Neural cell (in vitro differentiated cells): ENCODE measurements around the gene ADD1. TPM values are rescaled to one million over a fixed set of nuclear protein-coding genes. Genes with fewer than 3 reads are reported as not detected.

ENCODE experiments used
- H2AFZ ChIP-seq: fragments of 200-600, 300-800 bp; sonication (generic), shearing (Covaris generic); 2 replicates; pipeline ENCODE4 v1.6.0; 2014; ENCODE audit warnings: low read depth, mild to moderate bottlenecking, antibody characterized with exemption, low read length, moderate library complexity
- H3F3A ChIP-seq: fragments of 200-600 bp; shearing (Covaris generic); 2 replicates; pipeline ENCODE4 v1.6.1; 2016; ENCODE audit warnings: mild to moderate bottlenecking, moderate library complexity, mixed read lengths, antibody characterized with exemption, low read length; ENCODE audit not compliant: insufficient read depth, poor library complexity, severe bottlenecking
- H3K27ac ChIP-seq: fragments of 200-600, 300-800 bp; sonication (generic), shearing (Covaris generic); 2 replicates; pipeline ENCODE4 v1.5.1; 2014; ENCODE audit warnings: mild to moderate bottlenecking, low read length, moderate library complexity
- H3K27me3 ChIP-seq: fragments of 300-800, 200-600 bp; sonication (generic), shearing (Covaris generic); 2 replicates; pipeline ENCODE4 v1.6.0; 2014; ENCODE audit warnings: mild to moderate bottlenecking, low read depth, low read length, moderate library complexity; ENCODE audit not compliant: insufficient read depth
- H3K36me3 ChIP-seq: fragments of 300-800, 200-600 bp; sonication (generic), shearing (Covaris generic); 2 replicates; pipeline ENCODE4 v1.5.1; 2014; ENCODE audit warnings: mild to moderate bottlenecking, antibody characterized with exemption, low read length, moderate library complexity; ENCODE audit not compliant: insufficient read depth
- H3K4me2 ChIP-seq: fragments of 300-800, 200-600 bp; sonication (generic), shearing (Covaris generic); 2 replicates; pipeline ENCODE4 v1.6.0; 2014; ENCODE audit warnings: mild to moderate bottlenecking, low read length
- H3K4me3 ChIP-seq: fragments of 300-800, 200-600 bp; sonication (generic), shearing (Covaris generic); 2 replicates; pipeline ENCODE4 v1.5.1; 2014; ENCODE audit warnings: mild to moderate bottlenecking, low read length, moderate library complexity
- H3K79me2 ChIP-seq: fragments of 200-600 bp; shearing (Covaris generic); replicated peaks from 2 replicates; pipeline ENCODE4 v1.6.0; 2014; ENCODE audit warnings: mild to moderate bottlenecking, low read length, moderate library complexity; ENCODE audit not compliant: insufficient read depth
- H3K9ac ChIP-seq: fragments of 300-800, 200-600 bp; sonication (generic), shearing (Covaris generic); 2 replicates; pipeline ENCODE4 v1.6.1; 2016; ENCODE audit warnings: mild to moderate bottlenecking, low read length, mixed read lengths
- H3K9me2 ChIP-seq: fragments of 200-600 bp; shearing (Covaris generic); 2 replicates; pipeline ENCODE4 v1.6.1; 2016; ENCODE audit warnings: mild to moderate bottlenecking, low read length, mixed read lengths; ENCODE audit not compliant: insufficient read depth
- H3K9me3 ChIP-seq: fragments of 200-600, 300-800 bp; sonication (generic), shearing (Covaris generic); 2 replicates; pipeline ENCODE4 v1.6.1; 2016; ENCODE audit warnings: mild to moderate bottlenecking, mixed run types, low read length, moderate library complexity, mixed read lengths
- H4K20me1 ChIP-seq: fragments of 200-600 bp; shearing (Covaris generic); 2 replicates; pipeline ENCODE4 v1.6.1; 2016; ENCODE audit warnings: mild to moderate bottlenecking, mixed run types; ENCODE audit not compliant: insufficient read depth
- CTCF ChIP-seq: fragments of 450-650 bp; IDR thresholded peaks from 2 replicates; pipeline ENCODE4 v1.5.1; 2014; ENCODE audit warnings: antibody characterized with exemption, mild to moderate bottlenecking, moderate library complexity; ENCODE audit not compliant: poor library complexity, severe bottlenecking
- EP300 ChIP-seq: fragments of 450-650 bp; conservative IDR thresholded peaks from 2 replicates; pipeline ENCODE4 v1.6.1; 2014; ENCODE audit warnings: antibody characterized with exemption, mild to moderate bottlenecking, moderate library complexity; ENCODE audit not compliant: poor library complexity, severe bottlenecking
- EZH2 ChIP-seq: fragments of 200-600, 300-800 bp; shearing (Covaris generic), sonication (generic); IDR thresholded peaks from 2 replicates; pipeline ENCODE4 v1.6.1; 2014; ENCODE audit warnings: antibody characterized with exemption, low read length, borderline replicate concordance, mild to moderate bottlenecking; ENCODE audit not compliant: insufficient read depth, poor library complexity, severe bottlenecking
- MXI1 ChIP-seq: fragments of 450-650 bp; conservative IDR thresholded peaks from 2 replicates; pipeline ENCODE4 v1.6.1; 2014; ENCODE audit warnings: antibody characterized with exemption, mild to moderate bottlenecking; ENCODE audit not compliant: poor library complexity, severe bottlenecking
- POLR2AphosphoS5 ChIP-seq: IDR thresholded peaks from 2 replicates; pipeline ENCODE4 v1.6.1; 2012
- RAD21 ChIP-seq: fragments of 450-650 bp; conservative IDR thresholded peaks from 2 replicates; pipeline ENCODE4 v1.6.1; 2014; ENCODE audit warnings: antibody characterized with exemption, mild to moderate bottlenecking, moderate library complexity
- REST ChIP-seq: IDR thresholded peaks from 2 replicates; pipeline ENCODE4 v1.6.1; 2012; ENCODE audit warnings: borderline replicate concordance
- SMC3 ChIP-seq: fragments of 450-650 bp; conservative IDR thresholded peaks from 2 replicates; pipeline ENCODE4 v1.6.1; 2014; ENCODE audit warnings: antibody characterized with exemption, mild to moderate bottlenecking, moderate library complexity; ENCODE audit not compliant: poor library complexity
- TAF1 ChIP-seq: IDR thresholded peaks from 2 replicates; pipeline ENCODE4 v1.6.1; 2012; ENCODE audit warnings: low read depth
- polyA plus RNA-seq: library from polyadenylated mRNA; depleted of rRNA; stranded (reverse); fragments of >200 nt; gene quantifications from 2 replicates; pipeline ENCODE4 v1.2.3, GENCODE V29; 2014

The ADD1 gene
- polyA plus RNA-seq, 1 donor from 2014 or later, result 190 TPM

- Histone ChIP-seq H2AFZ (peak overlapping the region; percentile 35), H3F3A (no peaks in the 10 kb centered on the region), H3K27me3 (no peaks in the 10 kb centered on the region), H3K9ac (peak overlapping the region; percentile 95), H3K9me2 (no peaks in the 10 kb centered on the region), H3K9me3 (no peaks in the 10 kb centered on the region), H4K20me1 (no peaks in the 10 kb centered on the region), H3K27ac (peak overlapping the region; percentile 83), H3K36me3 (no peaks in the 10 kb centered on the region), H3K4me3 (peak overlapping the region; percentile 95), H3K79me2 (peaks cover 33% of the 10 kb centered on the region), H3K4me2 (peak overlapping the region; percentile 97)
- TF ChIP-seq RAD21 (no peak), SMC3 (no peak), EP300 (no peak), POLR2AphosphoS5 (no peak), TAF1 (no peak), CTCF (no peak), EZH2 (no peak), MXI1 (no peak), REST (no peak)
Observed at GRCh38 chr4:2842687-2843262, 869 bp upstream of the ADD1 start.

- TF ChIP-seq MXI1 (no peak), EZH2 (no peak), REST (no peak), EP300 (no peak), POLR2AphosphoS5 (no peak), CTCF (no peak), TAF1 (no peak), SMC3 (no peak), RAD21 (no peak)
- H3K79me2 ChIP-seq, result peaks cover 46% of the 10 kb centered on the region
- H3K9me2 ChIP-seq, result no peaks in the 10 kb centered on the region
- H3K4me3 ChIP-seq, result peak overlapping the region; percentile 95
- peak overlapping the region; percentile 83 for H3K27ac ChIP-seq
- peak overlapping the region; percentile 60 for H3K4me2 ChIP-seq
- no peaks in the 10 kb centered on the region for H3K9me3 ChIP-seq
- no peaks in the 10 kb centered on the region for H3F3A ChIP-seq
- H3K9ac ChIP-seq, result peak overlapping the region; percentile 95
- H4K20me1 ChIP-seq, result no peaks in the 10 kb centered on the region
- no peaks in the 10 kb centered on the region for H3K27me3 ChIP-seq
- peak overlapping the region; percentile 38 for H2AFZ ChIP-seq
- no peaks in the 10 kb centered on the region for H3K36me3 ChIP-seq
Observed at GRCh38 chr4:2843941-2844584, 419 bp downstream of the ADD1 start.
